CD4-positive, alpha-beta T cell (primary cell): ENCODE results near the gene WDR90. TPM values are rescaled to one million over a fixed set of nuclear protein-coding genes. Genes with fewer than 3 reads are reported as not detected.

Source experiments
- ATAC-seq: fragments of 200-7000 bp; cut with Tn5 transposase; one replicate; pipeline ENCODE4 v1.10.0; 2022; ENCODE audit warnings: mild to moderate bottlenecking; ENCODE audit not compliant: poor library complexity
- CTCF ChIA-PET: fragments of 350-600 bp; sonication (Branson Sonifier 250); formaldehyde crosslinking; loops from one replicate; lab custom pipeline; 2021; ENCODE audit warnings: antibody characterized with exemption, inconsistent platforms; lab: Charles Lee
- POLR2A ChIA-PET: fragments of 350-600 bp; sonication (Branson Sonifier 250); formaldehyde crosslinking; loops from one replicate; lab custom pipeline; 2021; ENCODE audit warnings: antibody characterized with exemption, inconsistent platforms; lab: Charles Lee
- DNase-seq, 14 experiments: peaks; one replicate each; pipeline ENCODE4 v3.0.0-alpha.2; 2013 to 2020; ENCODE audit warnings: mixed read lengths in 2 of 14
- H3K27ac ChIP-seq, 2 donors: one replicate each; pipeline versions ENCODE4 v1.5.1 to v1.7.0; 2013; ENCODE audit warnings: low read length in 2 of 2, low read depth in 1 of 2, mild to moderate bottlenecking in 1 of 2
- H3K27me3 ChIP-seq, 2 experiments: 1 replicate in 1 of 2; 2 replicates in 1 of 2; pipeline versions ENCODE4 v1.6.1 to v1.7.0; 2013; ENCODE audit warnings: low read length in 2 of 2, control low read depth in 1 of 2, mild to moderate bottlenecking in 1 of 2, moderate library complexity in 1 of 2; ENCODE audit not compliant: insufficient read depth in 2 of 2, control insufficient read depth in 1 of 2
- H3K36me3 ChIP-seq: one replicate; pipeline ENCODE4 v1.6.1; 2013; ENCODE audit warnings: low read length, control low read depth; ENCODE audit not compliant: insufficient read depth
- H3K4me1 ChIP-seq: one replicate; pipeline ENCODE4 v1.6.1; 2013; ENCODE audit warnings: low read length, control low read depth; ENCODE audit not compliant: insufficient read depth
- H3K4me3 ChIP-seq: one replicate; pipeline ENCODE4 v1.5.1; 2013; ENCODE audit warnings: mild to moderate bottlenecking, low read length, moderate library complexity
- H3K9me3 ChIP-seq, 2 experiments: 1 replicate in 1 of 2; 2 replicates in 1 of 2; pipeline versions ENCODE4 v1.6.1 to v1.7.0; 2013; ENCODE audit warnings: low read length in 2 of 2, mild to moderate bottlenecking in 2 of 2, control low read depth in 1 of 2, moderate library complexity in 1 of 2; ENCODE audit not compliant: control insufficient read depth in 1 of 2, insufficient read depth in 1 of 2
- H3K27ac Mint-ChIP-seq: one replicate; pipeline ENCODE4 v1.8.0; 2020; ENCODE audit warnings: mixed read lengths
- H3K27me3 Mint-ChIP-seq: one replicate; pipeline ENCODE4 v1.8.0; 2021; ENCODE audit warnings: mixed read lengths
- H3K36me3 Mint-ChIP-seq: one replicate; pipeline ENCODE4 v1.8.0; 2021; ENCODE audit warnings: low read depth, mixed read lengths
- H3K4me1 Mint-ChIP-seq: one replicate; pipeline ENCODE4 v1.8.0; 2021; ENCODE audit warnings: low read depth, mixed read lengths
- H3K4me3 Mint-ChIP-seq: one replicate; pipeline ENCODE4 v1.8.0; 2020; ENCODE audit warnings: mild to moderate bottlenecking, mixed read lengths
- H3K9me3 Mint-ChIP-seq: one replicate; pipeline ENCODE4 v1.8.0; 2020; ENCODE audit warnings: mixed read lengths
- CTCF ChIP-seq: fragments of 200-600 bp; IDR thresholded peaks from one replicate; pipeline ENCODE4 v1.8.0; 2022; ENCODE audit warnings: antibody characterized with exemption, mild to moderate bottlenecking
- intact Hi-C, 2 experiments: fragments of 100-400 bp; cut with DNase I in 1 of 2; cut with micrococcal nuclease in 1 of 2; formaldehyde crosslinking; loops; one replicate each; pipeline versions ENCODE4 v1.15.1 to v1.9.0; 2023 to 2025; cut with DNase I, micrococcal nuclease
- total RNA-seq, 174 experiments: library from RNA in 2 of 174; stranded (reverse) in 2 of 174; gene quantifications; one replicate each; pipeline ENCODE4 v1.2.3 and lab custom pipeline; 2021 to 2026

WDR90 gene
- total RNA-seq, 2 experiments from 2014 or later = 8.1 to 10.3 TPM

GRCh38 chr16:692356-693108 is 43.4 kb downstream of the WDR90 start:
- TF ChIP-seq CTCF = no peak
- H3K36me3 Mint-ChIP-seq = peaks cover 5% of the 10 kb centered on the region
- DNase-seq (no peak), ATAC-seq (no peak)
- ChIA-PET POLR2A (interaction anchor here (1.3 to 4.1 kb wide), 5 partner anchors 8 to 28 kb away, joined by 3 to 55 read pairs (median 6); partner anchors contain the start of genes ANTKMT, JMJD8, RHOT2 and STUB1), CTCF (no interaction called here)
- Histone ChIP-seq H3K27me3 (no peaks in the 10 kb centered on the region), H3K4me1 (peaks cover 56% of the 10 kb centered on the region), H3K4me3 (no peak overlapping the region), H3K36me3 (no peaks in the 10 kb centered on the region), H3K27ac (no peak overlapping the region), H3K9me3 (peaks cover 0 to 7% of the 10 kb centered on the region in 2 experiments)
- intact Hi-C loops = loop anchor here in 1 of 2 experiments (10.0 kb wide), 2 partner anchors 722 to 1272 kb away; partner anchors contain the start of genes RNF151, RPS2 and UNKL
- H3K27ac Mint-ChIP-seq = peak overlapping the region; percentile 57
- peak overlapping the region; percentile 80 for H3K4me3 Mint-ChIP-seq
- H3K4me1 Mint-ChIP-seq = peaks cover 22% of the 10 kb centered on the region
- H3K27me3 Mint-ChIP-seq = no peaks in the 10 kb centered on the region
- no peaks in the 10 kb centered on the region for H3K9me3 Mint-ChIP-seq

- CTCF ChIA-PET = no interaction called here
- peaks cover 5% of the 10 kb centered on the region for H3K36me3 Mint-ChIP-seq
These were observed 44.2 kb downstream of the WDR90 start for GRCh38 chr16:693364-693763.

GRCh38 chr16:693766-694165 is 44.6 kb downstream of the WDR90 start:
- ChIA-PET POLR2A (interaction anchor here (1.8 to 4.1 kb wide), 3 partner anchors 10 to 27 kb away, joined by 6 to 55 read pairs (median 7); partner anchors contain the start of genes ANTKMT, JMJD8 and STUB1), CTCF (no interaction called here)
- H3K4me3 ChIP-seq = no peak overlapping the region
- H3K9me3 Mint-ChIP-seq = no peaks in the 10 kb centered on the region
- H3K4me1 Mint-ChIP-seq = peaks cover 22% of the 10 kb centered on the region
- no peaks in the 10 kb centered on the region for H3K27me3 Mint-ChIP-seq
- H3K4me1 ChIP-seq = peaks cover 58% of the 10 kb centered on the region
- H3K4me3 Mint-ChIP-seq = peak overlapping the region; percentile 80
- no peaks in the 10 kb centered on the region for H3K36me3 ChIP-seq
- intact Hi-C loops = loop anchor here in 1 of 2 experiments (10.0 kb wide), 2 partner anchors 721 to 1271 kb away; partner anchors contain the start of genes RNF151, RPS2 and UNKL
- H3K27ac ChIP-seq = no peak overlapping the region
- no peak overlapping the region for H3K27ac Mint-ChIP-seq
- H3K9me3 ChIP-seq = peaks cover 0 to 7% of the 10 kb centered on the region in 2 experiments
- H3K27me3 ChIP-seq = no peaks in the 10 kb centered on the region
- peaks cover 5% of the 10 kb centered on the region for H3K36me3 Mint-ChIP-seq
- peak; percentile 28 for ATAC-seq
- DNase-seq = peak in 5 of 14 experiments; percentile 35 to 82 (median 49)
- TF ChIP-seq CTCF = no peak

More at GRCh38 chr16:693364-693763, 44.2 kb downstream of the WDR90 start:
- Mint-ChIP-seq H3K9me3 (no peaks in the 10 kb centered on the region), H3K4me1 (peaks cover 22% of the 10 kb centered on the region), H3K27ac (no peak overlapping the region), H3K4me3 (peak overlapping the region; percentile 80), H3K27me3 (no peaks in the 10 kb centered on the region)
- H3K36me3 ChIP-seq = no peaks in the 10 kb centered on the region
- TF ChIP-seq CTCF = no peak
- ATAC-seq = no peak
- no peak overlapping the region for H3K4me3 ChIP-seq
- intact Hi-C loops = loop anchor here in 1 of 2 experiments (10.0 kb wide), 2 partner anchors 721 to 1271 kb away; partner anchors contain the start of genes RNF151, RPS2 and UNKL
- POLR2A ChIA-PET = interaction anchor here (1.8 to 4.1 kb wide), 3 partner anchors 9 to 28 kb away, joined by 6 to 55 read pairs (median 7); partner anchors contain the start of genes ANTKMT, JMJD8 and STUB1
- H3K27me3 ChIP-seq = no peaks in the 10 kb centered on the region
- no peak overlapping the region for H3K27ac ChIP-seq
- H3K9me3 ChIP-seq = peaks cover 0 to 7% of the 10 kb centered on the region in 2 experiments
- H3K4me1 ChIP-seq = peaks cover 58% of the 10 kb centered on the region
- peak in 1 of 14 experiments; percentile 57 for DNase-seq
